HepG2 (cell line): ENCODE results near the gene MPIG6B.

Experiments used
- CTCF ChIP-seq: sonication (generic); formaldehyde crosslinking; IDR thresholded peaks from 2 replicates; pipeline ENCODE4 v1.5.0; 2020; ENCODE audit warnings: mild to moderate bottlenecking, missing genetic modification reagents, moderate library complexity
- FOXK2 ChIP-seq: fragments of 450-650 bp; IDR thresholded peaks from 2 replicates; pipeline ENCODE4 v1.6.1; 2016
- IKZF5 ChIP-seq: IDR thresholded peaks from 2 replicates; pipeline ENCODE4 v1.6.1; 2018; ENCODE audit warnings: missing genetic modification reagents, mild to moderate bottlenecking, missing compliant biosample characterization
- LBX2 ChIP-seq: sonication (generic); formaldehyde crosslinking; IDR thresholded peaks from 2 replicates; pipeline ENCODE4 v1.5.0; 2020; ENCODE audit warnings: missing genetic modification reagents, mild to moderate bottlenecking, borderline replicate concordance
- NCOA1 ChIP-seq: sonication (generic); formaldehyde crosslinking; IDR thresholded peaks from 2 replicates; pipeline ENCODE4 v1.9.0; 2021; ENCODE audit warnings: missing genetic modification reagents
- NCOA2 ChIP-seq: sonication (generic); formaldehyde crosslinking; IDR thresholded peaks from 2 replicates; pipeline ENCODE4 v1.8.0; 2022; ENCODE audit warnings: inconsistent platforms
- NR1H2 ChIP-seq: sonication (generic); formaldehyde crosslinking; IDR thresholded peaks from 2 replicates; pipeline ENCODE4 v1.8.1; 2022; ENCODE audit warnings: low read depth, missing genetic modification reagents, borderline replicate concordance
- REST ChIP-seq, 2 experiments: IDR thresholded peaks; 2 replicates each; pipeline ENCODE4 v1.6.1; 2011 to 2012; ENCODE audit warnings: low read length in 2 of 2, borderline replicate concordance in 1 of 2, low read depth in 1 of 2, mild to moderate bottlenecking in 1 of 2, moderate library complexity in 1 of 2
- ZNF18 ChIP-seq: sonication (generic); formaldehyde crosslinking; IDR thresholded peaks from 2 replicates; pipeline ENCODE4 v1.8.0; 2022; ENCODE audit warnings: mild to moderate bottlenecking, missing genetic modification reagents; ENCODE audit not compliant: insufficient replicate concordance
- ZSCAN25 ChIP-seq: sonication (generic); formaldehyde crosslinking; IDR thresholded peaks from 2 replicates; pipeline ENCODE4 v1.8.0; 2022; ENCODE audit warnings: mild to moderate bottlenecking, missing genetic modification reagents

GRCh38 chr6:31758281-31758680 lies 35.1 kb downstream of the MPIG6B start:
- no peak for TF ChIP-seq REST (IDR thresholded peaks at IDR 0.05; ENCODE audit: borderline replicate concordance in 1 of 2, low read depth in 1 of 2, low read length in 2 of 2)
- no peak for TF ChIP-seq FOXK2
- no peak for TF ChIP-seq NCOA1
- no peak for TF ChIP-seq NCOA2 (CRISPR knock-in tag)
- TF ChIP-seq NR1H2: no peak
- no peak for TF ChIP-seq IKZF5 (CRISPR knock-in tag)
- no peak for TF ChIP-seq CTCF (CRISPR knock-in tag)
- no peak for TF ChIP-seq ZNF18 (CRISPR knock-in tag)
- no peak for TF ChIP-seq LBX2 (CRISPR knock-in tag)
- TF ChIP-seq ZSCAN25: no peak
